Endothelial cell of umbilical vein (primary cell): ENCODE data around the gene ACAA1. TPM values are rescaled to one million over a fixed set of nuclear protein-coding genes. Genes with fewer than 3 reads are reported as not detected.

ENCODE experiments used
- BruUV-seq: library from RNA; stranded (reverse); fragments of 400-500 nt; replicated peaks from 2 replicates; lab custom pipeline; 2021; lab: Mats Ljungman, UMichigan
- CTCF ChIA-PET: fragments of 300-600, 350-600 bp; sonication (Branson Sonifier 250); formaldehyde crosslinking; loops from one replicate; lab custom pipeline; 2021; ENCODE audit warnings: antibody characterized with exemption, inconsistent platforms; lab: Charles Lee
- POLR2A ChIA-PET: fragments of 300-600, 350-600 bp; sonication (Branson Sonifier 250); formaldehyde crosslinking; loops from one replicate; lab custom pipeline; 2021; ENCODE audit warnings: antibody characterized with exemption, inconsistent platforms; lab: Charles Lee
- DNase-seq: peaks from one replicate; pipeline ENCODE4 v3.0.0-alpha.2; 2011; ENCODE audit warnings: low read depth, low spot score
- FAIRE-seq: peaks from 2 replicates; lab custom pipeline; 2011; peaks lifted over from hg19 to GRCh38; lab: Jason Lieb, UNC
- H2AFZ ChIP-seq: 2 replicates; pipeline ENCODE4 v1.6.0; 2012; ENCODE audit warnings: low read depth, low read length, control low read depth, inconsistent platforms
- H3K27ac ChIP-seq: 2 replicates; pipeline ENCODE4 v1.5.1; 2011; ENCODE audit warnings: low read depth, mild to moderate bottlenecking, control low read depth, low read length, moderate library complexity; ENCODE audit not compliant: insufficient read depth
- H3K27me3 ChIP-seq, 2 experiments: 2 replicates each; pipeline versions ENCODE4 v1.6.0 to v1.6.1; 2011; ENCODE audit warnings: low read length in 2 of 2, mixed read lengths in 1 of 2; ENCODE audit not compliant: control insufficient read depth in 2 of 2, insufficient read depth in 2 of 2
- H3K36me3 ChIP-seq, 2 experiments: 2 replicates in 1 of 2; 3 replicates in 1 of 2; pipeline ENCODE4 v1.5.1; 2011; ENCODE audit warnings: low read length in 2 of 2, mild to moderate bottlenecking in 1 of 2, moderate library complexity in 1 of 2; ENCODE audit not compliant: control insufficient read depth in 2 of 2, insufficient read depth in 2 of 2; ENCODE audit errors: extremely low read depth in 1 of 2
- H3K4me1 ChIP-seq: 3 replicates; pipeline ENCODE4 v1.5.1; 2011; ENCODE audit warnings: mild to moderate bottlenecking, low read length; ENCODE audit not compliant: control insufficient read depth, insufficient read depth; ENCODE audit errors: extremely low read depth
- H3K4me2 ChIP-seq: 2 replicates; pipeline ENCODE4 v1.6.1; 2011; ENCODE audit warnings: low read length, control low read depth, mixed read lengths; ENCODE audit not compliant: insufficient read depth
- H3K4me3 ChIP-seq, 3 experiments: fragments of 200-600 bp in 1 of 3; sonication (generic), shearing (Covaris generic) in 1 of 3; replicated peaks in 1 of 3; 2 replicates each; pipeline ENCODE4 v1.5.1; 2011 to 2016; ENCODE audit warnings: control low read depth in 3 of 3, low read length in 3 of 3, mild to moderate bottlenecking in 2 of 3, inconsistent platforms in 1 of 3, low read depth in 1 of 3, moderate library complexity in 1 of 3; ENCODE audit not compliant: insufficient read depth in 1 of 3
- H3K79me2 ChIP-seq: 2 replicates; pipeline ENCODE4 v1.6.0; 2012; ENCODE audit warnings: low read length, inconsistent platforms; ENCODE audit not compliant: control insufficient read depth, insufficient read depth
- H3K9ac ChIP-seq: replicated peaks from 2 replicates; pipeline ENCODE3; 2011; ENCODE audit warnings: low read length, control low read depth; ENCODE audit not compliant: insufficient read depth; ENCODE audit errors: extremely low read depth
- H3K9me1 ChIP-seq: replicated peaks from 3 replicates; pipeline ENCODE4 v1.6.0; 2011; ENCODE audit warnings: mild to moderate bottlenecking, low read length; ENCODE audit not compliant: control insufficient read depth, insufficient read depth; ENCODE audit errors: extremely low read depth
- H3K9me3 ChIP-seq: replicated peaks from 2 replicates; pipeline ENCODE4 v1.5.1; 2012; ENCODE audit warnings: low read length, inconsistent platforms; ENCODE audit not compliant: control insufficient read depth, insufficient read depth
- H4K20me1 ChIP-seq: replicated peaks from 2 replicates; pipeline ENCODE3; 2011; ENCODE audit warnings: mild to moderate bottlenecking, low read length; ENCODE audit not compliant: control insufficient read depth, insufficient read depth; ENCODE audit errors: extremely low read depth
- EZH2 ChIP-seq: IDR thresholded peaks from 2 replicates; pipeline ENCODE4 v1.6.1; 2012; ENCODE audit warnings: borderline replicate concordance, low read depth, mild to moderate bottlenecking, moderate library complexity, low read length, inconsistent platforms; ENCODE audit not compliant: severe bottlenecking
- FOS ChIP-seq: IDR thresholded peaks from 2 replicates; pipeline ENCODE4 v1.6.1; 2011; ENCODE audit warnings: mild to moderate bottlenecking, low read length, moderate library complexity, borderline replicate concordance; ENCODE audit not compliant: insufficient read depth
- GATA2 ChIP-seq: IDR thresholded peaks from 2 replicates; pipeline ENCODE4 v1.7.0; 2011; ENCODE audit warnings: low read depth, mild to moderate bottlenecking, moderate library complexity, mixed read lengths, low read length; ENCODE audit not compliant: insufficient read length, insufficient read depth
- JUN ChIP-seq: IDR thresholded peaks from 2 replicates; pipeline ENCODE4 v1.6.1; 2011; ENCODE audit warnings: borderline replicate concordance, low read depth; ENCODE audit not compliant: insufficient read length, insufficient read depth
- MAX ChIP-seq: IDR thresholded peaks from 2 replicates; pipeline ENCODE4 v1.6.1; 2011; ENCODE audit not compliant: insufficient read depth, insufficient read length
- MYC ChIP-seq: IDR thresholded peaks from one replicate; pipeline ENCODE4 v1.6.1; 2011; ENCODE audit warnings: mild to moderate bottlenecking, low read depth, low read length
- POLR2A ChIP-seq: IDR thresholded peaks from 2 replicates; pipeline ENCODE4 v1.6.1; 2012; ENCODE audit warnings: low read depth, mild to moderate bottlenecking, control low read depth, low read length
- POLR2AphosphoS5 ChIP-seq: IDR thresholded peaks from 2 replicates; pipeline ENCODE4 v1.6.1; 2012; ENCODE audit warnings: low read depth, mild to moderate bottlenecking, control low read depth, low read length, moderate library complexity; ENCODE audit not compliant: insufficient read depth
- dilution Hi-C: fragments of 300-500 bp; cut with MboI; formaldehyde crosslinking; loops from one replicate; pipeline ENCODE4 v1.15.0; 2019; ENCODE audit warnings: low sequenced_read_pairs; ENCODE audit not compliant: extremely low pct_ligation_motif_present
- intact Hi-C: fragments of 100-400 bp; cut with micrococcal nuclease; formaldehyde crosslinking; loops from one replicate; pipeline ENCODE4 v1.10.0; 2022
- polyA plus RNA-seq, 4 experiments: library from polyadenylated mRNA; depleted of rRNA in 3 of 4; stranded (reverse) in 3 of 4; unstranded in 1 of 4; fragments of >200 nt; gene quantifications; 2 replicates each; pipeline versions ENCODE4 v1.2.1 to v1.2.3, GENCODE V29; 2011 to 2012; ENCODE audit warnings: missing spikeins in 1 of 4
- total RNA-seq: library from RNA; stranded (reverse); gene quantifications from 2 replicates; pipeline ENCODE4 v1.2.3, GENCODE V29; 2021
- TF ChIP-seq, protein P1 (sequence below), 2 donors: IDR thresholded peaks; 1 replicate in 1 of 2; 2 replicates in 1 of 2; pipeline ENCODE4 v1.5.1; 2011; ENCODE audit warnings: low read length in 2 of 2, mild to moderate bottlenecking in 2 of 2, moderate library complexity in 2 of 2, control low read depth in 1 of 2, inconsistent platforms in 1 of 2, low read depth in 1 of 2; ENCODE audit not compliant: insufficient read depth in 1 of 2; ENCODE audit errors: extremely low read depth in 1 of 2

Gene ACAA1
- total and polyA plus RNA-seq, 2 donors (not counting 3 experiments of a cell fraction or from before 2014, with no cell fraction given) = 52.1 to 53.8 TPM

DNA sequence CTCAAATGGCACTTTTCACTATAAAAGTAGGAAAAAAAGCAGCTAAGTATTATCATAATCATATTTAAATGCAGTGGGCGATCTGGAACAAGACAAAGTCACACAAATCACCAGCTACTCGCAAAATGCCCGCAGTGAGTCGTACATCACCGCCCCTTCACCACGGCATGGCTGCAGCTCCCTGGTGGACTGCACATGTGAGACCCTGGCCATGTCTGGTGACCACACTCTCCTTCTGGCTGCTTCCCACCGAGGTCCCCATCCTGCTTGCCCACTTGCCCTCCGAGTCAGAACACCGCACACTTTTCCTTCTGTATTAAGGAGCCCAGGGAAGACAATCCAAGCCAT lies 38.6 kb downstream of the ACAA1 start:
- Histone ChIP-seq H3K4me3 (no peak overlapping the region), H2AFZ (no peak overlapping the region), H3K9me3 (no peaks in the 10 kb centered on the region), H3K27me3 (peaks cover 0 to 9% of the 10 kb centered on the region in 2 experiments), H4K20me1 (no peaks in the 10 kb centered on the region), H3K36me3 (no peaks in the 10 kb centered on the region), H3K4me1 (no peaks in the 10 kb centered on the region), H3K4me2 (no peak overlapping the region), H3K9me1 (no peaks in the 10 kb centered on the region), H3K9ac (no peak overlapping the region), H3K27ac (no peak overlapping the region), H3K79me2 (no peaks in the 10 kb centered on the region)
- POLR2A ChIA-PET = no interaction called here
- TF ChIP-seq FOS (no peak), POLR2AphosphoS5 (no peak), EZH2 (no peak), MYC (no peak), MAX (no peak), JUN (no peak), POLR2A (no peak), GATA2 (no peak)
- TF ChIP-seq, protein P1, sequence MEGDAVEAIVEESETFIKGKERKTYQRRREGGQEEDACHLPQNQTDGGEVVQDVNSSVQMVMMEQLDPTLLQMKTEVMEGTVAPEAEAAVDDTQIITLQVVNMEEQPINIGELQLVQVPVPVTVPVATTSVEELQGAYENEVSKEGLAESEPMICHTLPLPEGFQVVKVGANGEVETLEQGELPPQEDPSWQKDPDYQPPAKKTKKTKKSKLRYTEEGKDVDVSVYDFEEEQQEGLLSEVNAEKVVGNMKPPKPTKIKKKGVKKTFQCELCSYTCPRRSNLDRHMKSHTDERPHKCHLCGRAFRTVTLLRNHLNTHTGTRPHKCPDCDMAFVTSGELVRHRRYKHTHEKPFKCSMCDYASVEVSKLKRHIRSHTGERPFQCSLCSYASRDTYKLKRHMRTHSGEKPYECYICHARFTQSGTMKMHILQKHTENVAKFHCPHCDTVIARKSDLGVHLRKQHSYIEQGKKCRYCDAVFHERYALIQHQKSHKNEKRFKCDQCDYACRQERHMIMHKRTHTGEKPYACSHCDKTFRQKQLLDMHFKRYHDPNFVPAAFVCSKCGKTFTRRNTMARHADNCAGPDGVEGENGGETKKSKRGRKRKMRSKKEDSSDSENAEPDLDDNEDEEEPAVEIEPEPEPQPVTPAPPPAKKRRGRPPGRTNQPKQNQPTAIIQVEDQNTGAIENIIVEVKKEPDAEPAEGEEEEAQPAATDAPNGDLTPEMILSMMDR (IDR thresholded peaks at IDR 0.05; ENCODE audit: extremely low read depth in 1 of 2, insufficient read depth in 1 of 2, low read depth in 1 of 2, low read length in 2 of 2) = no peak
- dilution Hi-C loops = no loop called here
- CTCF ChIA-PET = no interaction called here
- BruUV-seq = no TSS peak
- no peak for FAIRE-seq
- no peak for DNase-seq
- intact Hi-C loops = no loop called here
